Heart left ventricle (tissue), 16 donors: ENCODE data around the gene EGR2. TPM values are rescaled to one million over a fixed set of nuclear protein-coding genes. Genes with fewer than 3 reads are reported as not detected.

Experiments
- ATAC-seq, 4 donors: fragments of 200-7000 bp; cut with Tn5 transposase; one replicate each; pipeline ENCODE4 v1.9.1; 2020 to 2022; ENCODE audit warnings: moderate library complexity in 4 of 4, mild to moderate bottlenecking in 3 of 4, moderate number of reproducible peaks in 1 of 4
- DNase-seq, 5 donors: peaks; one replicate each; pipeline ENCODE4 v3.0.0-alpha.2; 2020
- H3K27ac ChIP-seq, 12 donors: fragments of 200-600 bp; sonication (generic) in 4 of 12; one replicate each; pipeline versions ENCODE4 v1.5.0 to v1.8.0; 2016 to 2022; ENCODE audit warnings: mild to moderate bottlenecking in 2 of 12
- H3K27me3 ChIP-seq, 9 donors: fragments of 200-600 bp; sonication (generic) in 2 of 9; one replicate each; pipeline versions ENCODE4 v1.5.1 to v1.8.0; 2016 to 2022; ENCODE audit warnings: mild to moderate bottlenecking in 3 of 9
- H3K36me3 ChIP-seq, 9 donors: fragments of 200-600 bp; sonication (generic) in 2 of 9; one replicate each; pipeline versions ENCODE4 v1.5.0 to v1.8.0; 2018 to 2022; ENCODE audit warnings: mild to moderate bottlenecking in 2 of 9
- H3K4me1 ChIP-seq, 12 donors: fragments of 200-600 bp; sonication (generic) in 4 of 12; one replicate each; pipeline versions ENCODE4 v1.5.0 to v1.8.0; 2016 to 2022; ENCODE audit warnings: mild to moderate bottlenecking in 3 of 12
- H3K4me3 ChIP-seq, 12 donors: fragments of 200-600 bp; sonication (generic) in 4 of 12; one replicate each; pipeline versions ENCODE4 v1.5.0 to v1.8.0; 2017 to 2022; ENCODE audit warnings: mild to moderate bottlenecking in 9 of 12, moderate library complexity in 4 of 12
- H3K9me3 ChIP-seq, 12 donors: fragments of 200-600 bp; sonication (generic) in 4 of 12; one replicate each; pipeline versions ENCODE4 v1.5.0 to v1.8.0; 2016 to 2022; ENCODE audit warnings: mild to moderate bottlenecking in 1 of 12
- POLR2A ChIP-seq, 2 donors: fragments of 450-650 bp; IDR thresholded peaks; one replicate each; pipeline ENCODE4 v1.6.1; 2017; ENCODE audit warnings: antibody characterized with exemption in 2 of 2, mild to moderate bottlenecking in 2 of 2, moderate library complexity in 2 of 2
- WGBS, 4 donors: extraction: QIAGEN DNeasy Blood & Tissue Kit in 2 of 4; methylation state at CpG; one replicate each; pipeline versions ENCODE4 v1.1.5 to v1.1.7; 2013 to 2018; 5-methylcytosine and 5-hydroxymethylcytosine counted together
- intact Hi-C, 10 donors: fragments of 100-400 bp; cut with DNase I; formaldehyde crosslinking; loops; one replicate each; pipeline versions ENCODE4 v1.11.1 to v1.14.2; 2022
- polyA plus RNA-seq, 2 donors: library from polyadenylated mRNA; stranded (reverse); fragments of 200-250 nt; gene quantifications; one replicate each; pipeline ENCODE4 v1.2.3, GENCODE V29; 2013
- total RNA-seq, 9 donors: library from RNA; depleted of rRNA in 2 of 9; stranded (reverse); fragments of >200 nt in 2 of 9; fragmentation: NEBNext Ultra II Directional in 3 of 9; extraction: Animal tissue kit (Norgen Biotek cat#: 25700) in 3 of 9; gene quantifications; one replicate each; pipeline versions ENCODE4 v1.1.0 to v1.2.4, GENCODE V29; 2016 to 2023
- TF ChIP-seq, protein P1 (sequence below), 12 donors: fragments of 200-600 bp; sonication (generic) in 4 of 12; IDR thresholded peaks; one replicate each; pipeline versions ENCODE4 v1.5.0 to v1.8.0; 2018 to 2022; ENCODE audit warnings: antibody characterized with exemption in 12 of 12, mild to moderate bottlenecking in 5 of 12
- donor health status: ischemic (EF 13 %, LVEDD 7.1; RV severe dilation, severe dysfunction).
- donor health status: healthy with polysubstance abuse.
- donor health status: DM: no; HTN: yes; CAD: no.
- donor health status: DM: no; HTN: no; CAD: no.
- donor health status: ischemic (EF 25% LVEDD 6.9; RV normal size, moderate dysfunction).
- donor health status: ischemic (EF 25% LVEDD 5.7; RV mildly dilated, moderate dysfunction).
- donor health status: healthy.
- donor health status: DM: yes; HTN: yes; CAD: no.
- donor health status: ischemic (EF 35%, LVEDD 5.7; RV mildly dilated, moderate dysfunction).
- donor health status: nonischemic (EF 11% LVEDD 7.7; RV severe dilation, severe dysfunction).
- donor health status: DM: yes; HTN: yes; CAD: no.
- donor health status: PGD.
- donor health status: ischemic (EF 29% LVEDD 5.4; RV normal size, mild dysfunction).
- donor health status: nonischemic (EF 23%, LVEDD 6.1; RV moderate dilation, normal function).

Gene EGR2
- total and polyA plus RNA-seq, 11 donors: 0.37 to 8.5 (median 1.8) TPM

DNA sequence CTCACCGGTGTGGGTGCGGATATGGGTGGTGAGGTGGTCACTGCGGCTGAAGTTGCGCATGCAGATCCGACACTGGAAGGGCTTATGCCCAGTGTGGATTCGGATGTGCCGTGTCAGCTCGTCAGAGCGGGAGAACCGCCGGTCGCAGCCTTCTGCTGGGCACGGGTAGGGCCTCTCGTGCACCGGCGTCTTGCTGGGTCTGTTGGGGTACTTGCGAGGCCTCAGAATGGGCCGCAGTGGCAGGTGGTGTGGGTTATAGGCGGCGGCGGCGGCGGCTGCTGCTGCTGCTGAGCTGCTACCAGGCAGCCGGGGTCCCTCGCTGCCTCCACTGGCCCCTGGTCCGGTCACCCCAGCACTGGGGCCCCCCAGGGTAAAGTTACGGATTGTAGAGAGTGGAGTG, 2.7 kb downstream of the EGR2 start:
- Histone ChIP-seq H3K27me3 (peaks cover 0 to 26% (median 10%) of the 10 kb centered on the region in 9 donors), H3K36me3 (peaks cover 0 to 17% (median 5%) of the 10 kb centered on the region in 9 donors), H3K27ac (no peak overlapping the region), H3K4me1 (peaks cover 0 to 45% (median 25%) of the 10 kb centered on the region in 12 donors), H3K4me3 (no peak overlapping the region), H3K9me3 (no peaks in the 10 kb centered on the region)
- 90 to 98% (median 91%) methylated on average over 23 to 27 of the region's 27 CpGs for WGBS, 4 donors
- intact Hi-C loops: loop anchor here in 7 of 10 donors (10.0 kb wide), 5 partner anchors 119 to 341 kb away; partner anchors contain the start of gene NRBF2 (in 5 of the 7)
- ATAC-seq: no peak
- TF ChIP-seq, protein P1, sequence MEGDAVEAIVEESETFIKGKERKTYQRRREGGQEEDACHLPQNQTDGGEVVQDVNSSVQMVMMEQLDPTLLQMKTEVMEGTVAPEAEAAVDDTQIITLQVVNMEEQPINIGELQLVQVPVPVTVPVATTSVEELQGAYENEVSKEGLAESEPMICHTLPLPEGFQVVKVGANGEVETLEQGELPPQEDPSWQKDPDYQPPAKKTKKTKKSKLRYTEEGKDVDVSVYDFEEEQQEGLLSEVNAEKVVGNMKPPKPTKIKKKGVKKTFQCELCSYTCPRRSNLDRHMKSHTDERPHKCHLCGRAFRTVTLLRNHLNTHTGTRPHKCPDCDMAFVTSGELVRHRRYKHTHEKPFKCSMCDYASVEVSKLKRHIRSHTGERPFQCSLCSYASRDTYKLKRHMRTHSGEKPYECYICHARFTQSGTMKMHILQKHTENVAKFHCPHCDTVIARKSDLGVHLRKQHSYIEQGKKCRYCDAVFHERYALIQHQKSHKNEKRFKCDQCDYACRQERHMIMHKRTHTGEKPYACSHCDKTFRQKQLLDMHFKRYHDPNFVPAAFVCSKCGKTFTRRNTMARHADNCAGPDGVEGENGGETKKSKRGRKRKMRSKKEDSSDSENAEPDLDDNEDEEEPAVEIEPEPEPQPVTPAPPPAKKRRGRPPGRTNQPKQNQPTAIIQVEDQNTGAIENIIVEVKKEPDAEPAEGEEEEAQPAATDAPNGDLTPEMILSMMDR (IDR thresholded peaks at IDR 0.05): no peak
- no peak for TF ChIP-seq POLR2A (IDR thresholded peaks at IDR 0.05)
- DNase-seq: no peak

DNA sequence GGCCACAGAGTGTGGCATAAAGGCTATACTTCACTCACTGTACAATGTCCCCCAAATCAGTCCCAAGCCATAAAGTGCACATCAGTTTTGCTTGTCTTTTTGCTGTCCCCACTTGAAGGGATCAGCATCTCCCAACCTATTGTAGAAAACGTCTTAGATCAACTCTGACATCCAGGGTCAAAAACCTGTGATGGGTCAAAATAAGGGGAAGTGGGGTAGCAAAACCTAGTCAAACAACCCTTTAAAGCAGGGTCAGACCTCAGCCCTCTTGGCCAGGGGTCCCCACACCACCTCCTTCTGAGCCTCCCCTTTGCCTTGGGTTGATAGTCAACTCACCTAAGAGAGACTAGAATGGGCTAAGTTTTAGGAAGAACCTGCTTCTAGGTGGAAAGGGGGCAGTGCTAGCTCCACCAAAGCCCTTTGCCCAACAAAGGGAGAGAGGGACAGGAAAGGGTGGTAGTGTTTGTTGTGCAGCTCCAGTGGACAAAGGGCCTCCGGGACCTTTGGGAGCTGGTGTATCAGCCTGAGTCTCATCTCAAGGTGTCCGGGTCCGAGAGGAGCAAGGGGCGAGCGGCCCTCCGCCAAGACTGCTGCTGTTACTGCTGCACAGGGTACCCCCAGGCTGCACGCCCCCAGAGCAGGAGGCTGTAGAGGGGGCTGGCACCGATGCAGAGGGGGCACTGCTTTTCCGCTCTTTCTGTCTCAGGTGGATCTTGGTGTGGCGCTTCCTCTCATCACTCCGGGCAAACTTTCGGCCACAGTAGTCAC, 3.3 kb downstream of the EGR2 start:
- Histone ChIP-seq H3K27me3 (peaks cover 0 to 22% (median 10%) of the 10 kb centered on the region in 9 donors), H3K27ac (no peak overlapping the region), H3K9me3 (no peaks in the 10 kb centered on the region), H3K4me3 (no peak overlapping the region), H3K36me3 (peaks cover 0 to 23% (median 7%) of the 10 kb centered on the region in 9 donors), H3K4me1 (peaks cover 0 to 45% (median 22%) of the 10 kb centered on the region in 12 donors)
- 87 to 93% (median 91%) methylated on average over 9 to 13 of the region's 13 CpGs for WGBS, 4 donors
- no peak for TF ChIP-seq POLR2A (IDR thresholded peaks at IDR 0.05)
- TF ChIP-seq, protein P1 (IDR thresholded peaks at IDR 0.05): no peak
- DNase-seq: no peak
- ATAC-seq: no peak
- intact Hi-C loops: loop anchor here in 7 of 10 donors (10.0 kb wide), 5 partner anchors 118 to 342 kb away; partner anchors contain the start of gene NRBF2 (in 5 of the 7)

DNA sequence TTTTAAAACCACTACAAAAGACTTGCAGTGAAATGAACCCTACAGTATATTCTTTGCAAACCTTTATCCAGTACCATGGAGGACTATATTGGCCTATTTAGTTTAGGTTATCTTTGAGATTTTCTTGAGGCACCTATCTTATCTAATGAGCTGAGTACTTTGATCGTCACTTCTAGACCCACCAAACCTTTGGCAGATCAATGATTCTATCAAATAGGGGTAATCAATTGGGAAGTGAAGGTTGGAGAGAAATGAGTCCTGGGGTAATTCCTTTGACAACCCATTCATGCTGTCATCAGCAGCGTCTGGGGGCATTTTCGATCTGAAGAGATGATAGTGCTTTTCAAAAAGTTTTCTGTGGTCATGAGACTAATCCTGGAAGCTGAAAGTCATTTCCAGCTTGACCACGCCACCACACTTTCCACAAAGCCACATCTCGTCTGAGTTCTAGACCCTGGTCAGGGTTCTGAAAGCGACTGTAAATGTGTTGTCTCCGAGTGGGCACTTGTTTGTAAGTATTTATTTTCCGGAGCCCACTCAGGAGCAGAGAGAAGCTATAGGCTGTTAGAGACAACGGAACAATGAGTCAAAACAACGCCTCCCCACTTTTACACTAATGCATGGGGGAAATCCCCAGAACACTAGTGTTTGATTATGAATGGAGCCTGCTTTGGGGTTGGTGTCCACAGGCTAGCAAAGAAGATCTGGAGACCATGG, 4.8 kb downstream of the EGR2 start:
- ATAC-seq (no peak), DNase-seq (no peak)
- peaks cover 0 to 27% (median 7%) of the 10 kb centered on the region in 9 donors for H3K36me3 ChIP-seq
- peaks cover 0 to 53% (median 31%) of the 10 kb centered on the region in 12 donors for H3K4me1 ChIP-seq
- H3K4me3 ChIP-seq: no peak overlapping the region
- peaks cover 0 to 22% (median 10%) of the 10 kb centered on the region in 9 donors for H3K27me3 ChIP-seq
- no peak overlapping the region for H3K27ac ChIP-seq
- WGBS, 4 donors: 92 to 93% (median 92%) methylated on average over 10 of the region's 10 CpGs
- intact Hi-C loops: loop anchor here in 7 of 10 donors (10.0 kb wide), 5 partner anchors 117 to 343 kb away; partner anchors contain the start of gene NRBF2 (in 5 of the 7)
- H3K9me3 ChIP-seq: no peaks in the 10 kb centered on the region
- TF ChIP-seq, protein P1 (IDR thresholded peaks at IDR 0.05): no peak
- TF ChIP-seq POLR2A (IDR thresholded peaks at IDR 0.05): no peak
